Measurements from ENCODE around the gene MINDY4. TPM values are rescaled to one million over a fixed set of nuclear protein-coding genes. Genes with fewer than 3 reads are reported as not detected.
A peak's percentile ranks its signal among the peaks of the same experiment; 100 is the strongest.

Gene MINDY4
- total and polyA plus RNA-seq, 10 of the 15 experiments (the other 5 are each of a cell fraction or from before 2014, with no cell fraction given): 0.10 to 0.90 (median 0.40) TPM

GRCh38 chr7:30938435-30939316, 167.5 kb downstream of the MINDY4 start (continued):
- TF ChIP-seq CTCF (IDR thresholded peaks at IDR 0.05 in 2 of 3, conservative IDR thresholded peaks at IDR 0.05 in 1 of 3; ENCODE audit: control insufficient read depth in 2 of 3, extremely low read depth in 1 of 3, insufficient read depth in 1 of 3, low read depth in 3 of 3, low read length in 3 of 3): peak; percentile 92 to 99 (median 95); a peak in 5 of 6 replicates
- no peak for TF ChIP-seq NFIC (IDR thresholded peaks at IDR 0.05; ENCODE audit: low read depth, low read length)
- TF ChIP-seq CREB1 (IDR thresholded peaks at IDR 0.05; ENCODE audit: low read depth): peak; percentile 63
- TF ChIP-seq STAT1 (conservative IDR thresholded peaks at IDR 0.05): no peak
- no peak for TF ChIP-seq REST (IDR thresholded peaks at IDR 0.05; ENCODE audit: low read depth, low read length)
- no peak for TF ChIP-seq KAT2A (conservative IDR thresholded peaks at IDR 0.05; ENCODE audit: control insufficient read depth, low read depth, low read length)
- TF ChIP-seq IKZF2 (IDR thresholded peaks at IDR 0.05): peak in 1 of 2 experiments; percentile 24; a peak in 1 of 4 replicates
- peak; percentile 80 for TF ChIP-seq CREM (IDR thresholded peaks at IDR 0.05; ENCODE audit: low read depth)
- no peak for TF ChIP-seq ZNF592 (IDR thresholded peaks at IDR 0.05)
- TF ChIP-seq PKNOX1 (IDR thresholded peaks at IDR 0.05): no peak
- no peak for TF ChIP-seq ATF2 (IDR thresholded peaks at IDR 0.05; ENCODE audit: low read length)
- no peak for TF ChIP-seq BRCA1 (IDR thresholded peaks at IDR 0.05; ENCODE audit: low read depth, low read length)
- peak; percentile 82 for TF ChIP-seq SMC3 (IDR thresholded peaks at IDR 0.05; ENCODE audit: borderline replicate concordance, low read length)
- no peak for TF ChIP-seq EZH2 (IDR thresholded peaks at IDR 0.05; ENCODE audit: borderline replicate concordance, control insufficient read depth, low read depth, low read length)
- no peak for TF ChIP-seq SUZ12 (IDR thresholded peaks at IDR 0.05; ENCODE audit: unreplicated experiment)
- no peak for TF ChIP-seq NFYA (IDR thresholded peaks at IDR 0.05; ENCODE audit: borderline replicate concordance, low read depth, low read length)
